Measurements from ENCODE around the gene TRIM66.

DNA sequence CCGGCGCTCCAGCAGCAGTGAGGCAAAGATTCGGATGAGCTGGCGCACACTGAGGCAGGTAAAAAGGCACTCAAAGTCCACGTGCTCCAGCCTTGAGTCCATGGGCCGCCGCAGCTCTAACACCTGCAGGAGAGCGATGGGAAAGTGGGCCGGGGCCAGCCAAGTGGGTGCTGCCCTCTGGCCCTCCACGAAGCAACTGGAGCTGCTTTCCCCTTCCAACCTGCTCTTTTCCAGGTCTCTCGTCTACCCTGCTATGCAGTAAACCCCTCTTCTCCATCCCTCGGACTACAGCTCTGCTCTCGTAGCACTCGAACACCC lies 20.1 kb upstream of the TRIM66 start:
- TF ChIP-seq CTCF (conservative IDR thresholded peaks at IDR 0.05; ENCODE audit: low read length) = no peak
- no peak for TF ChIP-seq EZH2phosphoT487 (IDR thresholded peaks at IDR 0.05; ENCODE audit: borderline replicate concordance)

All from Loucy (cell line).